GM19240 (cell line): ENCODE data around the gene HMGB1.
"Not testable (repeated sequence)": the region's sequence is repeated elsewhere in the genome, so short reads cannot be mapped to it uniquely, and the experiment has no call there.

Source experiments
- DNase-seq: peaks from one replicate; pipeline ENCODE4 v3.0.0; 2011; ENCODE audit warnings: low spot score; ENCODE audit not compliant: insufficient read length

HMGB1 gene

GRCh38 chr13:30466358-30466714 is 600 bp upstream of the HMGB1 start:
- DNase-seq, result no peak

GRCh38 chr13:30465343-30465592 is 468 bp downstream of the HMGB1 start:
- DNase-seq, result no peak

GRCh38 chr13:30464496-30465342 is 1.0 kb downstream of the HMGB1 start:
- peak; percentile 42 for DNase-seq

- DNase-seq, result peak; percentile 39
Measured at GRCh38 chr13:30463787-30464495, 1.8 kb downstream of the HMGB1 start.

DNA sequence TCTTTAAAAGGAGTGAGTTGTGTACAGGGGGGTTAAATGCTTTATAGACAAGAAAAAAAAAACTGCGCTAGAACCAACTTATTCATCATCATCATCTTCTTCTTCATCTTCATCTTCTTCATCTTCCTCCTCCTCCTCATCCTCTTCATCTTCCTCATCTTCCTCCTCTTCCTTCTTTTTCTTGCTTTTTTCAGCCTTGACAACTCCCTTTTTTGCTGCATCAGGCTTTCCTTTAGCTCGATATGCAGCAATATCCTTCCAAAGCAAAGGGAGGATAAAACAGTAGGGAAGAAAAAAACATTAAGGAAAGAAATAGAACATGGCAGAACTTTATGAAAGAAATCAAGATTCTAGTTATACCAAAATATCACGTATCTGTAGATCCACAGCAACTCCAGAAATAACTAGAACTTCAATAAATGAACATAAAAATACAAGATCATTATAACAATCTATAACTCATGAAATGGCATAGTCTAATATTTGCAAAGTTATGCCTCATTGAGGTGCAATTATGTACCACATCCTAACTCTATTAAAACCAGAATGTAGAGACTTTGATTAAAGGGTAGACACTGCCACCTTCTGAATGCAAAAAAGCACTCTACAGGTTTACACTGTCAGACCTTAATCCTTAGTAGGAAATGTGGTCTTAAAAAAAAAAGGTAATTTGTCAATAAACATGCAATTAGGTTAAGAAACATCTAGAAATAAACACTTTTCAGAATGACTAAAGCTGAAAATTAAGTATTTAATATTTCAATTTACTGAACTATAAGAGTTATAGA is 4.3 kb downstream of the HMGB1 start:
- DNase-seq, result not testable (repeated sequence)

- no peak for DNase-seq
Measured at GRCh38 chr13:30457306-30457891, 8.3 kb downstream of the HMGB1 start.

GRCh38 chr13:30456290-30456689 is 9.4 kb downstream of the HMGB1 start:
- no peak for DNase-seq

GRCh38 chr13:30454991-30455390 is 10.7 kb downstream of the HMGB1 start:
- DNase-seq, result no peak

- no peak for DNase-seq
Measured at GRCh38 chr13:30453727-30454126, 12.0 kb downstream of the HMGB1 start.

DNA sequence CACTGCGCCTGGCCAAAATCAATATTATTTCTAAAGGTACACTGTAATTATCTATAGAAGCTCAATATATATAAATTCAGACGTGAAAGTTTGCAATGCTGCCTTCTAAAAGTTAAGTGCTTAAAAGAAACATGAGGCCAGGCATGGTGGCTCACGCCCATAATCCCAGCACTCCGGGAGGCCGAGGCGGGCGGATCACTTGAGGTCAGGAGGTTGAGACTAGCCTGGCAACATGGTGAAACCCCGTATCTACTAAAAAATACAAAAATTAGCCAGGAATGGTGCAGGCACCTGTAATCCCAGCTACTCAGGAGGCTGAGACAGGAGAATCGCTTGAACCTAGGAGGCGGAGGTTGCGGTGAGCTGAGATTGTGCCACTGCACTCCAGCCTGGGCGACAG is 14.3 kb downstream of the HMGB1 start:
- DNase-seq, result not testable (repeated sequence)

DNA sequence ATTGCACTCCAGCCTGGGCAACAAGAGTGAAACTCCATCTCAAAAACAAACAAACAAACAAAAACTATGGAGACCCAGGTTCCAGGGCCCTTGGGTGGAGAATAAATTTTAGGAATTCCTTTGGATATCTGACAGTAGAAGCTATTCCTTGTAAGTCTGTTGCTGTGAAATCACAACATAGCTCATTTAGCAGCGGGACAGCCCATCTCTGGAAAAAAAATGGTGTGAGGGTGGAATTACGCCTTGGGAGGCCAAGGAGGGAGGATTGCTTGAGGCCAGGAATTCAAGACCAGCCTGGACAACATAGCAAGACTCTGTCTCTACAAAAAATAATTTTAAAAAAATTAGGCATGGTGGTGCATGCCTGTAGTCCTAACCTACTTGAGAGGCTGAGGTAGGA is 15.7 kb downstream of the HMGB1 start:
- no peak for DNase-seq

DNA sequence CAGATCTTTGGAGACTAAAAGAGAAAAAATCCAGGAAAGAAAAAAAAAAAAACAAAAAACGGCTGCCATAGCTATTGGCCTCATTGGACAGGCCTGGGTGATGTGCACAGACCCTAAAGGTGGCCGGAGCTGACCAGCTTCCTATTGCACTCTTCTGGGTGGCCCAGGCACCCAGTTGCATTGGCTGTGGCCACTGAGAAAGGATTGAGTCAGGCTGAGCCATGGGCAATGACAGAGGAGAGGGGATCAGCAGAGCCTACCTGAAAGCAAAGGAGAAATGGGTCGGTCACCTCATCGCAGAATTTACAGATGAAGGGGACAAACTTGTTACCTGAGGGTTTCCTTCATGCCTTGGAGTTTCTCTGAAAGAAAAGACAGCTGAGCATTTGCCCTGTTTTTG is 17.3 kb downstream of the HMGB1 start:
- DNase-seq, result no peak

DNA sequence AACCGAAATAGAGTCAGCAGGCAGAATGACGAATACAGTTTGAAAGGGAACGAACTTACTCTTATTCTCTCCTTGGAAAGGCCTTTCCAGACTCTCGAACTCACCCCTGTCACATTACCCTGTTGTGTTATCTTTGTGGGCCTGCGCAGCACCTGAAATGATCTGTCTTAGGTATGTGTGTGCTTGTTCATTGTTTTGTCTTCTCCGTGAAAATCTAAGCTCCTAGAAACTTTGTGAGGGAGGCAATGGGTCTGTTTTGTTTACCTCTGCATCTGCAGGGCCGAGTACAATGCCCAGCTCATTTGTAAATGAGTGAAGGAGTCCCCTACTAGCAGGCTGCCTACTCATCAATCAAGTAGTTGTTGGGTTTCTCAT is 19.6 kb downstream of the HMGB1 start:
- no peak for DNase-seq

GRCh38 chr13:30443957-30444404 is 21.8 kb downstream of the HMGB1 start:
- DNase-seq, result no peak

DNA sequence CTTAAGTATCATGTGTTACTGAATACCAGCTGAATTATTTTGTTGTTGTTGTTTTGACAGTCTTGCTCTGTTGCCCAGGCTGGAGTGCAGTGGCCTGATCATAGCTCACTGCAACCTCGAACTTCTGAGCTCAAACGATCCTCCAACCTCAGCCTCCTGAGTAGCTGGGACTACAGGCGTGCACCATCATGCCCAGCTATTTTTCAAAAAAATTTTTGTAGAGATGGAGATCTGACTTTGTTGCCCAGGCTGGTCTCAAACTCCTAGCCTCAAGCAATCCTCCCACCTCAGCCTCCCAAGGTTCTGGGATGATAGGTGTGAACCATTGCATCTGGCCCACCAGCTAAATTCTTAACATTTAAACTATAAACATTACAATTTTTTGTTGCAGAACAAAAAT is 22.2 kb downstream of the HMGB1 start:
- DNase-seq, result not testable (repeated sequence)

- no peak for DNase-seq
Measured at GRCh38 chr13:30442926-30443325, 22.8 kb downstream of the HMGB1 start.

DNA sequence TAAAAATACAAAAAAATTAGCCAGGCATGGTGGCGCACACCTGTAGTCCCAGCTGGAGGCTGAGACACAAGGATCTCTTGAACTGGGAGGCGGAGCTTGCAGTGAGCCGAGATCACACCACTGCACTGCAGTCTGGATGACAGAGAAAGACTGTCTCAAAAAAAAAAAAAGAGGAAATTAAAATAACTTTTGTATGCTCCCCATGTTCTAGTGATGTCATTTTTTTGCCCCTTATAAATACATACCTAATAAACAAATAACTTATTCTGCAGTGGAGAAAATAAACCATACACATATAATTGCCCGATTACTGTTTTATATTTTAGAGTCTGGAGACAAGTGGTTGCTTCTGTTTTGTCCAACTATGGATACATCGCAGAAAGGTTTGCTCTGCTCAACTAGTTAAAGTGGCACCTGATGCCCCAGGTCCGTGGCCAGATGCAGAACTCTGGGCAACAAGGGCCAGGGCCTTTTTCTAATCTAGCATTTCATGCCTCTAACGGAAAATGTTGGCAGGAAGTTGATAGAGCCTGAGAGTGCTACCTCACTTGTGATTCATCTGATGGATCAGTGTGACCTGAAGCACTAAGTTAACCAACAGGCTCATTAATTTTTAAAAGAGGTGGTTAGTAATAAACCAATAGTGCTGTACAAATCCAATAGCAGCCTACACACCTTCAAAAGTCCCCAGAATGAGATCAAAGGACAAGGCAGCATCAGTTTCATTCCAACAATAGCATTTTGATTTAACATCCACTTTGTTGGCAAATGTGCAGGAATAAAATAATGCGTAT is 24.6 kb downstream of the HMGB1 start:
- no peak for DNase-seq

GRCh38 chr13:30438286-30438685 is 27.4 kb downstream of the HMGB1 start:
- DNase-seq, result no peak

- no peak for DNase-seq
Measured at GRCh38 chr13:30437177-30437576, 28.6 kb downstream of the HMGB1 start.

- DNase-seq, result no peak
Measured at GRCh38 chr13:30435911-30436451, 29.8 kb downstream of the HMGB1 start.
